ENCODE data around the gene DDX51. TPM values are rescaled to one million over a fixed set of nuclear protein-coding genes. Genes with fewer than 3 reads are reported as not detected.
A peak's percentile ranks its signal among the peaks of the same experiment; 100 is the strongest.

DDX51 gene
- total and polyA plus RNA-seq, 2 of the 13 experiments (the other 11 are each of a cell fraction or from before 2014, with no cell fraction given) = 10.1 TPM

DNA sequence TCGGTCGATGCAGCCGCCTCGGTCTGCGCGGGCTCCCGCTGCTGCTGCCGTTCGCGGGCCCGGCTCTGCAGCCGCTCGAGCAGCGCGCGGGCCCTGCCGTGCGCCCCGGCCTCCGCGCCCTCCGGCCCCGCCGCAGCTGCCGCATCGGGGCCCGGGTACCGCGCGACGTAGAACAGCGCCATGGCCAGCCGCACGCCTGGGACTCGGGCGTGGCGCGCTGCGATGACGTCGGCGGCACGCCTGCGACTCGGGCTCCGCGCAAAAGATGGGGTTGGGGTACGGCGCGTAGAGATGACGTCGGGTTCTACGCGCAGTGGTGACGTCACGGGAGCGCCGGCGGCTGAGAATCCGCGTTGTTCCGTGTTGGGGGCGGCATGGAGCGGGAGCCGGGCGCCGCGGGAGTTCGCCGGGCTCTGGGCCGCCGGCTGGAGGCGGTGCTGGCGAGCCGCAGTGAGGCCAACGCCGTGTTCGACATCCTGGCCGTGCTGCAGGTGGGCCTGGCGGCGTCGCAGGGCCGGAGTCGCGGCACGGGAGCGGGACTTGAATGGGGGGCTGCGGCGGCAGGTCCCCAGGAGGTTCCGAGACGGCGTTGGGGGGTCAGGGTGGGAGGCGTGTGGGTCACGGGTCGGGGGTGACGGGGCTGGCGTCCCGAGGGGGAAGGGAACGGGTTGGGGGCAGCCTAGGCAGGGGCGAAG, at the start of gene DDX51, which contains the start of gene NOC4L (continued):
- TF ChIP-seq, protein P1, sequence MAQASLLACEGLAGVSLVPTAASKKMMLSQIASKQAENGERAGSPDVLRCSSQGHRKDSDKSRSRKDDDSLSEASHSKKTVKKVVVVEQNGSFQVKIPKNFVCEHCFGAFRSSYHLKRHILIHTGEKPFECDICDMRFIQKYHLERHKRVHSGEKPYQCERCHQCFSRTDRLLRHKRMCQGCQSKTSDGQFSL (CRISPR knock-in tag; IDR thresholded peaks at IDR 0.05) = peak; percentile 83
- TF ChIP-seq ZNF883 (CRISPR knock-in tag; IDR thresholded peaks at IDR 0.05; ENCODE audit: not compliant biosample characterization) = peak; percentile 45
- TF ChIP-seq NR2F2 (IDR thresholded peaks at IDR 0.05; ENCODE audit: borderline replicate concordance, low read depth) = no peak; the same call in 1 of the 2 replicates
- TF ChIP-seq MYC (CRISPR knock-in tag; IDR thresholded peaks at IDR 0.05; ENCODE audit: borderline replicate concordance) = peak; percentile 97
- TF ChIP-seq HNF4A (CRISPR knock-in tag; IDR thresholded peaks at IDR 0.05) = peak; percentile 21; the same call in 1 of the 2 replicates
- peak; percentile 51; the same call in 1 of the 2 replicates for TF ChIP-seq PPARG (CRISPR knock-in tag; conservative IDR thresholded peaks at IDR 0.05)
- TF ChIP-seq CHD4 (IDR thresholded peaks at IDR 0.05; ENCODE audit: borderline replicate concordance, low read length) = no peak
- no peak for TF ChIP-seq CHCHD3 (CRISPR knock-in tag; IDR thresholded peaks at IDR 0.05)
- TF ChIP-seq, protein P2, sequence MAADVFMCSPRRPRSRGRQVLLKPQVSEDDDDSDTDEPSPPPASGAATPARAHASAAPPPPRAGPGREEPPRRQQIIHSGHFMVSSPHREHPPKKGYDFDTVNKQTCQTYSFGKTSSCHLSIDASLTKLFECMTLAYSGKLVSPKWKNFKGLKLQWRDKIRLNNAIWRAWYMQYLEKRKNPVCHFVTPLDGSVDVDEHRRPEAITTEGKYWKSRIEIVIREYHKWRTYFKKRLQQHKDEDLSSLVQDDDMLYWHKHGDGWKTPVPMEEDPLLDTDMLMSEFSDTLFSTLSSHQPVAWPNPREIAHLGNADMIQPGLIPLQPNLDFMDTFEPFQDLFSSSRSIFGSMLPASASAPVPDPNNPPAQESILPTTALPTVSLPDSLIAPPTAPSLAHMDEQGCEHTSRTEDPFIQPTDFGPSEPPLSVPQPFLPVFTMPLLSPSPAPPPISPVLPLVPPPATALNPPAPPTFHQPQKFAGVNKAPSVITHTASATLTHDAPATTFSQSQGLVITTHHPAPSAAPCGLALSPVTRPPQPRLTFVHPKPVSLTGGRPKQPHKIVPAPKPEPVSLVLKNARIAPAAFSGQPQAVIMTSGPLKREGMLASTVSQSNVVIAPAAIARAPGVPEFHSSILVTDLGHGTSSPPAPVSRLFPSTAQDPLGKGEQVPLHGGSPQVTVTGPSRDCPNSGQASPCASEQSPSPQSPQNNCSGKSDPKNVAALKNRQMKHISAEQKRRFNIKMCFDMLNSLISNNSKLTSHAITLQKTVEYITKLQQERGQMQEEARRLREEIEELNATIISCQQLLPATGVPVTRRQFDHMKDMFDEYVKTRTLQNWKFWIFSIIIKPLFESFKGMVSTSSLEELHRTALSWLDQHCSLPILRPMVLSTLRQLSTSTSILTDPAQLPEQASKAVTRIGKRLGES (CRISPR knock-in tag; IDR thresholded peaks at IDR 0.05; ENCODE audit: borderline replicate concordance) = no peak
- peak; percentile 87 for TF ChIP-seq TEAD3 (CRISPR knock-in tag; optimal IDR thresholded peaks at IDR 0.05; ENCODE audit: borderline replicate concordance)
- TF ChIP-seq SAP130 (CRISPR knock-in tag; IDR thresholded peaks at IDR 0.05; ENCODE audit: low read depth) = peak; percentile 98
- peak; percentile 69; the same call in 1 of the 2 replicates for TF ChIP-seq ZNF33B (CRISPR knock-in tag; IDR thresholded peaks at IDR 0.05)
- peak; percentile 52; the same call in 1 of the 2 replicates for TF ChIP-seq TSC22D2 (CRISPR knock-in tag; IDR thresholded peaks at IDR 0.05; ENCODE audit: borderline replicate concordance)
- no peak for TF ChIP-seq MAFF (IDR thresholded peaks at IDR 0.05; ENCODE audit: low read depth, low read length)
- peak; percentile 62 for TF ChIP-seq ZNF564 (CRISPR knock-in tag; IDR thresholded peaks at IDR 0.05)
- peak; percentile 86 for TF ChIP-seq ASH2L (IDR thresholded peaks at IDR 0.05; ENCODE audit: insufficient read length, low read depth, low read length)
- TF ChIP-seq NFIC (IDR thresholded peaks at IDR 0.05; ENCODE audit: low read length) = no peak
- TF ChIP-seq, protein P3, sequence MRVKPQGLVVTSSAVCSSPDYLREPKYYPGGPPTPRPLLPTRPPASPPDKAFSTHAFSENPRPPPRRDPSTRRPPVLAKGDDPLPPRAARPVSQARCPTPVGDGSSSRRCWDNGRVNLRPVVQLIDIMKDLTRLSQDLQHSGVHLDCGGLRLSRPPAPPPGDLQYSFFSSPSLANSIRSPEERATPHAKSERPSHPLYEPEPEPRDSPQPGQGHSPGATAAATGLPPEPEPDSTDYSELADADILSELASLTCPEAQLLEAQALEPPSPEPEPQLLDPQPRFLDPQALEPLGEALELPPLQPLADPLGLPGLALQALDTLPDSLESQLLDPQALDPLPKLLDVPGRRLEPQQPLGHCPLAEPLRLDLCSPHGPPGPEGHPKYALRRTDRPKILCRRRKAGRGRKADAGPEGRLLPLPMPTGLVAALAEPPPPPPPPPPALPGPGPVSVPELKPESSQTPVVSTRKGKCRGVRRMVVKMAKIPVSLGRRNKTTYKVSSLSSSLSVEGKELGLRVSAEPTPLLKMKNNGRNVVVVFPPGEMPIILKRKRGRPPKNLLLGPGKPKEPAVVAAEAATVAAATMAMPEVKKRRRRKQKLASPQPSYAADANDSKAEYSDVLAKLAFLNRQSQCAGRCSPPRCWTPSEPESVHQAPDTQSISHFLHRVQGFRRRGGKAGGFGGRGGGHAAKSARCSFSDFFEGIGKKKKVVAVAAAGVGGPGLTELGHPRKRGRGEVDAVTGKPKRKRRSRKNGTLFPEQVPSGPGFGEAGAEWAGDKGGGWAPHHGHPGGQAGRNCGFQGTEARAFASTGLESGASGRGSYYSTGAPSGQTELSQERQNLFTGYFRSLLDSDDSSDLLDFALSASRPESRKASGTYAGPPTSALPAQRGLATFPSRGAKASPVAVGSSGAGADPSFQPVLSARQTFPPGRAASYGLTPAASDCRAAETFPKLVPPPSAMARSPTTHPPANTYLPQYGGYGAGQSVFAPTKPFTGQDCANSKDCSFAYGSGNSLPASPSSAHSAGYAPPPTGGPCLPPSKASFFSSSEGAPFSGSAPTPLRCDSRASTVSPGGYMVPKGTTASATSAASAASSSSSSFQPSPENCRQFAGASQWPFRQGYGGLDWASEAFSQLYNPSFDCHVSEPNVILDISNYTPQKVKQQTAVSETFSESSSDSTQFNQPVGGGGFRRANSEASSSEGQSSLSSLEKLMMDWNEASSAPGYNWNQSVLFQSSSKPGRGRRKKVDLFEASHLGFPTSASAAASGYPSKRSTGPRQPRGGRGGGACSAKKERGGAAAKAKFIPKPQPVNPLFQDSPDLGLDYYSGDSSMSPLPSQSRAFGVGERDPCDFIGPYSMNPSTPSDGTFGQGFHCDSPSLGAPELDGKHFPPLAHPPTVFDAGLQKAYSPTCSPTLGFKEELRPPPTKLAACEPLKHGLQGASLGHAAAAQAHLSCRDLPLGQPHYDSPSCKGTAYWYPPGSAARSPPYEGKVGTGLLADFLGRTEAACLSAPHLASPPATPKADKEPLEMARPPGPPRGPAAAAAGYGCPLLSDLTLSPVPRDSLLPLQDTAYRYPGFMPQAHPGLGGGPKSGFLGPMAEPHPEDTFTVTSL (CRISPR knock-in tag; IDR thresholded peaks at IDR 0.05; ENCODE audit: borderline replicate concordance) = no peak
- TF ChIP-seq ZNF709 (CRISPR knock-in tag; IDR thresholded peaks at IDR 0.05) = 0 out of 2 replicates have a peak, but pooled peaks have one; percentile 36
- TF ChIP-seq ZMYM3 (CRISPR knock-in tag; IDR thresholded peaks at IDR 0.05) = no peak
- 0 out of 2 replicates have a peak, but pooled peaks have one; percentile 58 for TF ChIP-seq ZNF678 (CRISPR knock-in tag; IDR thresholded peaks at IDR 0.05)
